Measurements from ENCODE around the gene ITGB4. TPM values are rescaled to one million over a fixed set of nuclear protein-coding genes. Genes with fewer than 3 reads are reported as not detected.

The ITGB4 gene
- total and polyA plus RNA-seq, 10 of the 15 experiments (the other 5 are each of a cell fraction or from before 2014, with no cell fraction given) = 0.06 to 1.6 (median 0.27) TPM; not detected in 2

GRCh38 chr17:75776386-75777295 is 55.4 kb downstream of the ITGB4 start (continued):
- 0 out of 2 replicates have a peak, but pooled peaks have one; percentile 21 for TF ChIP-seq ZSCAN29 (IDR thresholded peaks at IDR 0.05)
- peak; percentile 19; the same call in 1 of the 2 replicates for TF ChIP-seq BCLAF1 (IDR thresholded peaks at IDR 0.05)
- TF ChIP-seq TBL1XR1 (IDR thresholded peaks at IDR 0.05; ENCODE audit: low read depth, low read length) = no peak
- TF ChIP-seq LARP7 (IDR thresholded peaks at IDR 0.05) = peak; percentile 60
- no peak for TF ChIP-seq YBX1 (IDR thresholded peaks at IDR 0.05)
- TF ChIP-seq SUZ12 (IDR thresholded peaks at IDR 0.05; ENCODE audit: unreplicated experiment) = no peak
- TF ChIP-seq ZBTB4 (CRISPR knock-in tag; IDR thresholded peaks at IDR 0.05) = peak; percentile 69; the same call in 1 of the 2 replicates
- TF ChIP-seq SPI1 (IDR thresholded peaks at IDR 0.05; ENCODE audit: borderline replicate concordance, insufficient read depth, low read depth, low read length) = 0 out of 2 replicates have a peak, but pooled peaks have one; percentile 1
- TF ChIP-seq SMAD5 (IDR thresholded peaks at IDR 0.05; ENCODE audit: low read depth) = peak; percentile 50
- TF ChIP-seq ATF2 (IDR thresholded peaks at IDR 0.05; ENCODE audit: low read length) = 0 out of 2 replicates have a peak, but pooled peaks have one; percentile 0
- peak; percentile 84 for TF ChIP-seq POLR2A (IDR thresholded peaks at IDR 0.05; ENCODE audit: low read depth, low read length)
- peak; percentile 36; the same call in 1 of the 2 replicates for TF ChIP-seq BMI1 (IDR thresholded peaks at IDR 0.05; ENCODE audit: borderline replicate concordance)
- no peak for TF ChIP-seq BCL3 (IDR thresholded peaks at IDR 0.05; ENCODE audit: borderline replicate concordance, insufficient read depth, low read depth, low read length, poor library complexity, severe bottlenecking)
- TF ChIP-seq CHD2 (IDR thresholded peaks at IDR 0.05; ENCODE audit: borderline replicate concordance, low read depth, low read length) = no peak
- TF ChIP-seq WRNIP1 (IDR thresholded peaks at IDR 0.05; ENCODE audit: borderline replicate concordance, low read depth, low read length) = 0 out of 2 replicates have a peak, but pooled peaks have one; percentile 73
- peak; percentile 35; the same call in 1 of the 2 replicates for TF ChIP-seq FOXM1 (IDR thresholded peaks at IDR 0.05; ENCODE audit: low read depth, low read length)
- TF ChIP-seq BACH1 (IDR thresholded peaks at IDR 0.05; ENCODE audit: borderline replicate concordance) = peak; percentile 45
